Measurements from ENCODE around the gene ZNF708.

The ZNF708 gene

GRCh38 chr19:21256722-21257121 is 72.5 kb downstream of the ZNF708 start:
- Histone ChIP-seq H3K9ac (no peak overlapping the region), H3K27ac (no peak overlapping the region), H3K4me1 (ENCODE audit: low read depth, poor library complexity, severe bottlenecking) (no peaks in the 10 kb centered on the region), H3K79me2 (ENCODE audit: insufficient read depth, low read depth) (no peaks in the 10 kb centered on the region), H3K4me2 (no peak overlapping the region), H3K4me3 (IDR thresholded peaks at IDR 0.05; ENCODE audit: insufficient read depth, low read depth, low read length) (no peak overlapping the region), H2AFZ (ENCODE audit: low read depth) (no peak overlapping the region), H3K27me3 (ENCODE audit: insufficient read depth, low read depth) (no peaks in the 10 kb centered on the region), H4K20me1 (ENCODE audit: insufficient read depth) (no peaks in the 10 kb centered on the region), H3K36me3 (ENCODE audit: insufficient read depth) (no peaks in the 10 kb centered on the region)
- no peak for TF ChIP-seq CTCF (conservative IDR thresholded peaks at IDR 0.05; ENCODE audit: low read depth, low read length)
